HUDEP-2 (cell line): ENCODE data around the gene STMND1.
A peak's percentile ranks its signal among the peaks of the same experiment; 100 is the strongest.
"Not testable (repeated sequence)": the region's sequence is repeated elsewhere in the genome, so short reads cannot be mapped to it uniquely, and the experiment has no call there.

Experiments used
- DNase-seq, 76 experiments: peaks; one replicate each; lab custom pipeline; 2025; ENCODE audit not compliant: unreplicated experiment in 76 of 76; lab: John Stamatoyannopoulos, UW

STMND1 gene

GRCh38 chr6:17101422-17102257 is at the start of gene STMND1:
Gene STMND1, plus strand, starts transcription at chr6:17102050. Its CDS starts 208 bp downstream, at chr6:17102258.
- no peak for DNase-seq

GRCh38 chr6:17054647-17055046 is 47.2 kb upstream of the STMND1 start:
- DNase-seq: no peak

GRCh38 chr6:17057322-17057721 is 44.5 kb upstream of the STMND1 start:
- no peak for DNase-seq

GRCh38 chr6:17058550-17058949 is 43.3 kb upstream of the STMND1 start:
- DNase-seq: no peak

- no peak for DNase-seq
Measured at GRCh38 chr6:17059022-17059421, 42.8 kb upstream of the STMND1 start.

- DNase-seq: no peak
Measured at GRCh38 chr6:17059850-17060249, 42.0 kb upstream of the STMND1 start.

GRCh38 chr6:17061097-17061496 is 40.8 kb upstream of the STMND1 start:
- no peak for DNase-seq

GRCh38 chr6:17062871-17063440 is 38.9 kb upstream of the STMND1 start:
- DNase-seq: no peak

- no peak for DNase-seq
Measured at GRCh38 chr6:17064975-17065374, 36.9 kb upstream of the STMND1 start.

GRCh38 chr6:17066610-17067009 is 35.2 kb upstream of the STMND1 start:
- no peak for DNase-seq

GRCh38 chr6:17068972-17069371 is 32.9 kb upstream of the STMND1 start:
- not testable (repeated sequence) for DNase-seq

- DNase-seq: not testable (repeated sequence)
Measured at GRCh38 chr6:17070400-17070799, 31.4 kb upstream of the STMND1 start.

GRCh38 chr6:17073596-17073995 is 28.3 kb upstream of the STMND1 start:
- DNase-seq: not testable (repeated sequence)

- DNase-seq: no peak
Measured at GRCh38 chr6:17081273-17081672, 20.6 kb upstream of the STMND1 start.

- no peak for DNase-seq
Measured at GRCh38 chr6:17081860-17082508, 19.9 kb upstream of the STMND1 start.

GRCh38 chr6:17083397-17083796 is 18.5 kb upstream of the STMND1 start:
- no peak for DNase-seq

- DNase-seq: peak in 13 of 76 experiments; percentile 4 to 42 (median 20)
Measured at GRCh38 chr6:17086469-17086868, 15.4 kb upstream of the STMND1 start.

GRCh38 chr6:17088091-17088611 is 13.7 kb upstream of the STMND1 start:
- DNase-seq: no peak

GRCh38 chr6:17091122-17091521 is 10.7 kb upstream of the STMND1 start:
- no peak for DNase-seq

GRCh38 chr6:17093686-17094085 is 8.2 kb upstream of the STMND1 start:
- no peak for DNase-seq

GRCh38 chr6:17096096-17096495 is 5.8 kb upstream of the STMND1 start:
- DNase-seq: no peak
